Measurements from ENCODE around the gene ACMSD.

The ACMSD gene

GRCh38 chr2:134944975-134945374, 106.6 kb downstream of the ACMSD start:
- in situ Hi-C loops (cut with MboI; ENCODE audit: low sequenced_read_pairs), result no loop called here

- in situ Hi-C loops (cut with MboI; ENCODE audit: low sequenced_read_pairs), result no loop called here
Observed at GRCh38 chr2:134946073-134946472, 107.7 kb downstream of the ACMSD start.

GRCh38 chr2:134949981-134950708, 111.7 kb downstream of the ACMSD start:
- in situ Hi-C loops (cut with MboI; ENCODE audit: low sequenced_read_pairs), result no loop called here

GRCh38 chr2:134950886-134951285, 112.5 kb downstream of the ACMSD start:
- in situ Hi-C loops (cut with MboI; ENCODE audit: low sequenced_read_pairs), result no loop called here

Data from hTERT RPE-1 (cell line).